Measurements from ENCODE around the gene KISS1.

KISS1 gene

DNA sequence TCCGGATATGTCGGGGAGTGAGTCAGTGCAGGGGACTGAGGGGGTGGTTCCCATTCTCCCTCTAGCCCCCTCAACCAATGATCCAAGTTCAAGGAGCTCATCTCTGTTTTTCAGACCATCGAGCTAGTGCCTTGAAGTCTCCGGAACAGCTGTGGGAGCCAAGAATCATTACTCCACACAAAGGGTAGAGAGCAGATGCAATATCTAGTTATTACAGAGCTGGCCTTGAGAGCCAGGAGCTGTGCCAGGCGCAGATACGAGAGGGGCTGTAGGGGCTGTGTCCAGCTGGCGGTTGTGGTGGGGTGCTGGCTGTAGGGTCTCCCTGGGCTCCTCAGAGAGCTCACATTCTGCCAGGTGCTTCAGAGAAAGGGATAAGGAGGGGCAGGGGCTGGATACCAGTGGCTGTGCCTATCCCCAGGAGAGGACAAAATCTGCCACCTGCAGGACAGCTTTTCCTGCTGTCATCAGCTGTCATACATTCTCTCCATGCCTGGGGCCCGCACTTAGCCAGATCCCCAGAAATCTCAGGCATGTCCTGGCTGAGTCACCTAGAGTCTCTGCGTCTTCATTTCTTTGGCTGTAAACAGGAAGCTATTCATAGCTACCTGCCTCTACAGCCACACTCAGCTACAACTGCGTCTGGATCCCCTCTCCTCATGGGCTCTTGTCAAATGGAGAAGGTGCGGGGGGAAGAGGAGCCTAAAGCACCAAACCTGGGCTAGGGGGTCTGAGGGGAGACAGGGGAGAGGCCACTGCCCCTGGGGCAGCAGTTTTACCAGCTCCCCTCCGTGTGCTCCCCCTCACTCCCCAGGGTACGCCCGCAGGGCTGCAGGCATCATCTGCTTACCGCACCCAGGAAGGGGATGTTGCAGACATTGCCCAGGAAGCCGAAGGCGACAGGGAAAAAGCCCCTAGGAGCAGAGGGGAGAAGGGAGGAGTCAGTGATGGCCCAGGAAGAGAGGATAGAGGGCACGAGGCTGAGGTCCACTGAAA is 2.4 kb upstream of the KISS1 start:
- Histone ChIP-seq H3F3A (ENCODE audit: control insufficient read depth, insufficient read depth) (no peaks in the 10 kb centered on the region), H3K27ac (ENCODE audit: low read depth, low read length) (no peak overlapping the region), H3K4me3 (ENCODE audit: low read length) (no peak overlapping the region), H3K9me3 (ENCODE audit: control insufficient read depth, insufficient read depth, low read length) (peaks cover 2% of the 10 kb centered on the region), H3K4me1 (ENCODE audit: control insufficient read depth, low read length) (no peaks in the 10 kb centered on the region), H3K36me3 (ENCODE audit: control insufficient read depth, low read length) (no peaks in the 10 kb centered on the region), H4K20me1 (ENCODE audit: control insufficient read depth, insufficient read depth, low read depth, low read length) (no peaks in the 10 kb centered on the region), H3K79me2 (ENCODE audit: control insufficient read depth, low read length) (no peaks in the 10 kb centered on the region), H3K27me3 (ENCODE audit: control insufficient read depth, low read length) (peaks cover 2% of the 10 kb centered on the region; the same call in 1 of the 2 replicates), H3K9me2 (replicated peaks; ENCODE audit: control insufficient read depth, low read length) (no peaks in the 10 kb centered on the region), H3K4me2 (ENCODE audit: low read length) (no peak overlapping the region)
- TF ChIP-seq EZH2phosphoT487 (IDR thresholded peaks at IDR 0.05; ENCODE audit: borderline replicate concordance, low read length) = no peak
- TF ChIP-seq, protein P1, sequence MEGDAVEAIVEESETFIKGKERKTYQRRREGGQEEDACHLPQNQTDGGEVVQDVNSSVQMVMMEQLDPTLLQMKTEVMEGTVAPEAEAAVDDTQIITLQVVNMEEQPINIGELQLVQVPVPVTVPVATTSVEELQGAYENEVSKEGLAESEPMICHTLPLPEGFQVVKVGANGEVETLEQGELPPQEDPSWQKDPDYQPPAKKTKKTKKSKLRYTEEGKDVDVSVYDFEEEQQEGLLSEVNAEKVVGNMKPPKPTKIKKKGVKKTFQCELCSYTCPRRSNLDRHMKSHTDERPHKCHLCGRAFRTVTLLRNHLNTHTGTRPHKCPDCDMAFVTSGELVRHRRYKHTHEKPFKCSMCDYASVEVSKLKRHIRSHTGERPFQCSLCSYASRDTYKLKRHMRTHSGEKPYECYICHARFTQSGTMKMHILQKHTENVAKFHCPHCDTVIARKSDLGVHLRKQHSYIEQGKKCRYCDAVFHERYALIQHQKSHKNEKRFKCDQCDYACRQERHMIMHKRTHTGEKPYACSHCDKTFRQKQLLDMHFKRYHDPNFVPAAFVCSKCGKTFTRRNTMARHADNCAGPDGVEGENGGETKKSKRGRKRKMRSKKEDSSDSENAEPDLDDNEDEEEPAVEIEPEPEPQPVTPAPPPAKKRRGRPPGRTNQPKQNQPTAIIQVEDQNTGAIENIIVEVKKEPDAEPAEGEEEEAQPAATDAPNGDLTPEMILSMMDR (IDR thresholded peaks at IDR 0.05; ENCODE audit: low read depth, low read length, poor library complexity, severe bottlenecking) = no peak

GRCh38 chr1:204197068-204197467 is 777 bp upstream of the KISS1 start:
- no peaks in the 10 kb centered on the region for H3K79me2 ChIP-seq (ENCODE audit: control insufficient read depth, low read length)
- no peaks in the 10 kb centered on the region for H3K4me1 ChIP-seq (ENCODE audit: control insufficient read depth, low read length)
- H4K20me1 ChIP-seq (ENCODE audit: control insufficient read depth, insufficient read depth, low read depth, low read length) = no peaks in the 10 kb centered on the region
- no peaks in the 10 kb centered on the region for H3K9me2 ChIP-seq (replicated peaks; ENCODE audit: control insufficient read depth, low read length)
- H3K9me3 ChIP-seq (ENCODE audit: control insufficient read depth, insufficient read depth, low read length) = peaks cover 2% of the 10 kb centered on the region
- H3K4me2 ChIP-seq (ENCODE audit: low read length) = no peak overlapping the region
- no peak overlapping the region for H3K4me3 ChIP-seq (ENCODE audit: low read length)
- H3K36me3 ChIP-seq (ENCODE audit: control insufficient read depth, low read length) = no peaks in the 10 kb centered on the region
- no peaks in the 10 kb centered on the region for H3F3A ChIP-seq (ENCODE audit: control insufficient read depth, insufficient read depth)
- no peak overlapping the region for H3K27ac ChIP-seq (ENCODE audit: low read depth, low read length)
- peaks cover 16% of the 10 kb centered on the region for H3K27me3 ChIP-seq (ENCODE audit: control insufficient read depth, low read length)
- TF ChIP-seq EZH2phosphoT487 (IDR thresholded peaks at IDR 0.05; ENCODE audit: borderline replicate concordance, low read length) = no peak
- TF ChIP-seq, protein P1 (IDR thresholded peaks at IDR 0.05; ENCODE audit: low read depth, low read length, poor library complexity, severe bottlenecking) = no peak

- Histone ChIP-seq H3F3A (ENCODE audit: control insufficient read depth, insufficient read depth) (no peaks in the 10 kb centered on the region), H3K4me3 (ENCODE audit: low read length) (no peak overlapping the region), H3K9me3 (ENCODE audit: control insufficient read depth, insufficient read depth, low read length) (peaks cover 2% of the 10 kb centered on the region), H3K4me1 (ENCODE audit: control insufficient read depth, low read length) (no peaks in the 10 kb centered on the region), H3K36me3 (ENCODE audit: control insufficient read depth, low read length) (no peaks in the 10 kb centered on the region), H3K4me2 (ENCODE audit: low read length) (no peak overlapping the region), H3K9me2 (replicated peaks; ENCODE audit: control insufficient read depth, low read length) (no peaks in the 10 kb centered on the region), H3K27ac (ENCODE audit: low read depth, low read length) (no peak overlapping the region), H3K27me3 (ENCODE audit: control insufficient read depth, low read length) (peaks cover 31% of the 10 kb centered on the region), H4K20me1 (ENCODE audit: control insufficient read depth, insufficient read depth, low read depth, low read length) (no peaks in the 10 kb centered on the region), H3K79me2 (ENCODE audit: control insufficient read depth, low read length) (no peaks in the 10 kb centered on the region)
- no peak for TF ChIP-seq EZH2phosphoT487 (IDR thresholded peaks at IDR 0.05; ENCODE audit: borderline replicate concordance, low read length)
- TF ChIP-seq, protein P1 (IDR thresholded peaks at IDR 0.05; ENCODE audit: low read depth, low read length, poor library complexity, severe bottlenecking) = no peak
Measured at GRCh38 chr1:204194771-204195170, 1.5 kb downstream of the KISS1 start.

Data from DOHH2 (cell line).